Common myeloid progenitor, CD34-positive (primary cell): ENCODE data around the gene NEGR1.

Source experiments
- CTCF ChIA-PET: fragments of 350-600 bp; sonication (Branson Sonifier 250); formaldehyde crosslinking; loops from one replicate; lab custom pipeline; 2021; ENCODE audit warnings: antibody characterized with exemption; lab: Charles Lee
- POLR2A ChIA-PET: fragments of 350-600 bp; sonication (Branson Sonifier 250); formaldehyde crosslinking; loops from one replicate; lab custom pipeline; 2021; ENCODE audit warnings: antibody characterized with exemption; lab: Charles Lee
- DNase-seq, 3 donors: peaks; one replicate each; pipeline versions ENCODE4 v3.0.0 to v3.0.0-alpha.2; 2013
- H3K27ac ChIP-seq, 2 experiments: 1 replicate in 1 of 2; 2 replicates in 1 of 2; pipeline ENCODE4 v1.7.0; 2013; ENCODE audit warnings: inconsistent platforms in 2 of 2, low read length in 2 of 2, mild to moderate bottlenecking in 2 of 2, low read depth in 1 of 2, moderate library complexity in 1 of 2; ENCODE audit not compliant: severe bottlenecking in 2 of 2, insufficient read depth in 1 of 2, poor library complexity in 1 of 2
- H3K27me3 ChIP-seq, 5 experiments: replicated peaks in 2 of 5; 1 replicate in 3 of 5; 2 replicates in 2 of 5; pipeline versions ENCODE4 v1.6.1 to v1.7.0; 2013; ENCODE audit warnings: low read length in 4 of 5, mild to moderate bottlenecking in 2 of 5, moderate library complexity in 2 of 5, inconsistent platforms in 1 of 5; ENCODE audit not compliant: insufficient read depth in 5 of 5, control insufficient read depth in 4 of 5
- H3K36me3 ChIP-seq, 4 experiments: 1 replicate in 2 of 4; 2 replicates in 2 of 4; pipeline versions ENCODE4 v1.6.1 to v1.7.0; 2013; ENCODE audit warnings: low read length in 3 of 4, control low read depth in 1 of 4, mild to moderate bottlenecking in 1 of 4; ENCODE audit not compliant: control insufficient read depth in 4 of 4, insufficient read depth in 4 of 4
- H3K4me1 ChIP-seq, 4 experiments: 1 replicate in 3 of 4; 2 replicates in 1 of 4; pipeline versions ENCODE4 v1.6.1 to v1.7.1; 2013; ENCODE audit warnings: low read length in 3 of 4, mild to moderate bottlenecking in 3 of 4, control low read depth in 1 of 4, inconsistent platforms in 1 of 4, moderate library complexity in 1 of 4; ENCODE audit not compliant: control insufficient read depth in 4 of 4, insufficient read depth in 4 of 4; ENCODE audit errors: control extremely low read depth in 1 of 4
- H3K4me3 ChIP-seq, 7 experiments: 1 replicate in 4 of 7; 2 replicates in 3 of 7; pipeline versions ENCODE4 v1.5.1 to v1.7.0; 2013; ENCODE audit warnings: mild to moderate bottlenecking in 7 of 7, low read length in 6 of 7, moderate library complexity in 6 of 7, inconsistent platforms in 2 of 7, low read depth in 2 of 7, control low read depth in 1 of 7; ENCODE audit not compliant: insufficient read depth in 4 of 7, control insufficient read depth in 1 of 7; ENCODE audit errors: extremely low read depth in 1 of 7
- H3K9me3 ChIP-seq, 5 experiments: 1 replicate in 4 of 5; 2 replicates in 1 of 5; pipeline versions ENCODE4 v1.6.1 to v1.7.1; 2013; ENCODE audit warnings: low read length in 4 of 5, mild to moderate bottlenecking in 2 of 5, inconsistent platforms in 1 of 5, low read depth in 1 of 5, moderate library complexity in 1 of 5; ENCODE audit not compliant: control insufficient read depth in 4 of 5, insufficient read depth in 2 of 5; ENCODE audit errors: control extremely low read depth in 1 of 5
- WGBS: methylation state at CpG from one replicate; pipeline ENCODE4 v1.1.5; 2013; ENCODE audit not compliant: insufficient coverage; 5-methylcytosine and 5-hydroxymethylcytosine counted together

Gene NEGR1

DNA sequence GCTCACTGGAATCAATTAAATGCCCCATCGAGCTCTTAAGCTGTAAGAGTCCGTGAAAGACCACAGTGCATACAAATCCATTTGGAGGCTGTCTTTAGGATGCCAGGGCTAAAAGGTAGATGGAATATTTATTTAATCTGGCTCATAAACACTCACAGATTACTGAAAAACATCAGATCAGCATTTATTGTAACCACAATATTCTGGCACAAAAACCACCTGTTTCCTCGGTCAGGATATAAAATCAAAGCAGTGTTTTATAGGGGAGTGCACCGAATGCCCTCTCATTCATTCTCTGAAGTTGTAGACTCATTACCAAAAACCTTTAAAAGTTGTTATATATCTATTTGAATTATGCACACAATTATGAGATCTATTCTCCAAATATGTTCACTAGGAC lies 500.9 kb downstream of the NEGR1 start:
- ChIA-PET POLR2A (no interaction called here), CTCF (no interaction called here)
- H3K9me3 ChIP-seq: no peaks in the 10 kb centered on the region
- H3K36me3 ChIP-seq: peaks cover 0 to 4% (median 0%) of the 10 kb centered on the region in 4 experiments
- WGBS: no CpG with 5 or more reads among the region's 4 CpGs
- no peak overlapping the region for H3K27ac ChIP-seq
- peaks cover 3 to 30% (median 8%) of the 10 kb centered on the region in 4 experiments for H3K4me1 ChIP-seq
- H3K4me3 ChIP-seq: no peak overlapping the region
- H3K27me3 ChIP-seq: no peaks in the 10 kb centered on the region
- peak in 2 of 3 donors; percentile 56 to 66 for DNase-seq

DNA sequence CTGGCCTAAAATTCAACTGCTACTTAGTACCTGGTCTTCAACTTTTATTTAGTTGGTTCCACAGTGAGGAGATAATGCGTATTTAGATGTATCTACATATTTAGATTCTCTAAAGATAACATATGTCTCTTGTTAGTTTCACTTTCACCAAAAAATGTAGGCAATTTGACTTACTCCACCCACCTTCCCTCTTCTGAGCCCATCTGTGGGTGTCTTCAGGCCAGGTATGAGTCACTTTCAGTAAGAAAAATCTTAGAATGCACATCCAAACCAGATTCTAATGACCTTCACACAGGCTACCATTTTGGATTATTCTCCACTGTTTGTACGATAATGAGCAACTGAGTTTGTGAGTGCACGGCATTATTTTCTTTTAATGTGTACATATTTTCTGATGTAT lies 501.7 kb downstream of the NEGR1 start:
- H3K4me3 ChIP-seq: no peak overlapping the region
- WGBS: no CpG with 5 or more reads among the region's 3 CpGs
- no peak overlapping the region for H3K27ac ChIP-seq
- peak in 2 of 3 donors; percentile 60 to 69 for DNase-seq
- H3K27me3 ChIP-seq: no peaks in the 10 kb centered on the region
- H3K36me3 ChIP-seq: peaks cover 0 to 4% (median 0%) of the 10 kb centered on the region in 4 experiments
- H3K4me1 ChIP-seq: peaks cover 3 to 25% (median 8%) of the 10 kb centered on the region in 4 experiments
- POLR2A ChIA-PET: no interaction called here
- no peaks in the 10 kb centered on the region for H3K9me3 ChIP-seq
- CTCF ChIA-PET: no interaction called here

DNA sequence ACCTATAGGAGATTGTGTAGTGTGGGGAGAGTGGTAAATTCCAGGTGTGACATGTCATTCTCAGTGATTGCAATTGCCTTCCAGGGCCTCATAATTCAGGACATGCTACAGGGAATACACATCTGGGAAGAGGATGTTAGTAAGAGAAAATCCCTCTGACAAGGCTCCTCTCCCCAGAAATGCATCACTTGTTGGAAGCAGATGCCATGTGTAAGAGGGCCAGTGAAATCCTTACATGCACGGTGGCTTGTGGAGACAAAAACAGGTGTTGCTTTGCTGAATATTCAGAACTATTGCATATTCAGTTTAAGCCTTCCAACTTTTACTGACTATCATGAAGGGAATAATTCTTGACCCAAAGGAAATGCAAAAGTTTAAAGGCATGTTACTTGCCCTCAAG lies 503.4 kb downstream of the NEGR1 start:
- Histone ChIP-seq H3K4me1 (peaks cover 6 to 18% (median 8%) of the 10 kb centered on the region in 4 experiments), H3K27me3 (no peaks in the 10 kb centered on the region), H3K9me3 (no peaks in the 10 kb centered on the region), H3K36me3 (peaks cover 0 to 4% (median 0%) of the 10 kb centered on the region in 4 experiments), H3K27ac (no peak overlapping the region), H3K4me3 (no peak overlapping the region)
- no peak for DNase-seq
- ChIA-PET POLR2A (no interaction called here), CTCF (no interaction called here)
- WGBS: no CpG with 5 or more reads among the region's 1 CpG

DNA sequence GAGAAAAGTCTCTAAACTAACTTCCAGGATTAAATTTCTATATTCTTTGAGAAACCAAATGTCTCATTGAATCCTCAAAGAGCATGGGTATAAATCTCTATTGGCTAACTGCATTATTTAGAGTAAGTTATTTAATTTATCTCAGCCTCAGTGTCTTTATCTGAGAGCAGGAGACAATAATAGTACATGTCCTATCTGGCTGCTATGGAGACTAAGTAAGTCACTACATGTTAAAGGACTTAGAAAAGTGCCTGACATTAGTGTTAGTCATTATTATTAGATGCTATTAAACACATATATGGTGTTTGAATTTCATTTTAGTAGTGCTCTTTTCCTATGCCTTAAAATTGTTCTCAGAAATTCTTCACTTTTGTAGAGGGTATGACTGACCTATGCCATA lies 505.2 kb downstream of the NEGR1 start:
- Histone ChIP-seq H3K27me3 (no peaks in the 10 kb centered on the region), H3K9me3 (no peaks in the 10 kb centered on the region), H3K4me1 (peaks cover 0 to 6% (median 6%) of the 10 kb centered on the region in 4 experiments), H3K27ac (no peak overlapping the region), H3K4me3 (no peak overlapping the region), H3K36me3 (peaks cover 0 to 3% (median 0%) of the 10 kb centered on the region in 4 experiments)
- POLR2A ChIA-PET: no interaction called here
- CTCF ChIA-PET: no interaction called here
- DNase-seq: no peak

DNA sequence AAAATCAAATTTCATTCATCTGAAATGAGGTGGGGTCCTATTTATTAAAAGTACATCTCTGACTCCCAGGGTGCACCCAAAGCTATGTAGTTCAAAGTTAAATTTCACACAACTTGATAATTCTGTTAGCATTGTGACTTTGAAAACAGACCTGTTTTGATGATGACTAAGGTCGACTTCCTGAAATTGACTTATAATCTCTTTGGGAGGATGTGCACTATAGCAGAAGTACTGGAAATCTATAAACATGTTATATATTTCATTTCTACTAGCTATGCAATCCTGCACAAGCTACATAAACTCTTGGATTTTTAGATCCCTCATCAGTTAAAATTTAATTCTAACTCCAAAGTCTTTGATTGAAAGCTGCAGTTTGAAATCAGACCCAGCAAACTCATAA lies 507.6 kb downstream of the NEGR1 start:
- WGBS: no CpG with 5 or more reads among the region's 1 CpG
- H3K9me3 ChIP-seq: no peaks in the 10 kb centered on the region
- no peak overlapping the region for H3K27ac ChIP-seq

DNA sequence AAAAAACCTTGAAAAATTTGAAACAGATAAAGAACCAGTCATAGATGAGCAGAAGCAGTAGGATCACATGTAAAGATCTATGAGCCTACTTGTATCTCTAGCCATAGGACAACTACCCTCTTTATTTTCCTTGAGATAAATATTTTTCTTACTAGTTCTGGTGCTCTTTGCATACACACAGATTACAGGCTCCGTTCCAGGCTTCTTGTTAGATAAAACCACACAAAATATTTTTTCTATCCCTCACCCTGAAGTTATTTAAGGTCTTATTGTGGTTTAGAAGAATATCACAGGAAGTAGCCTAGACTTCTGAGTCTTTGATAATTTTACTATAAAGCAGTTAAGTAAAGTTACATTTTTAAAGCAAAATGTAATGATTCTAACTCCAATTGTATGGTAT lies 512.2 kb downstream of the NEGR1 start:
- H3K27me3 ChIP-seq: no peaks in the 10 kb centered on the region
- peak in 2 of 3 donors; percentile 69 to 84 for DNase-seq
- POLR2A ChIA-PET: no interaction called here
- H3K4me3 ChIP-seq: no peak overlapping the region
- no peaks in the 10 kb centered on the region for H3K36me3 ChIP-seq
- no CpG with 5 or more reads among the region's 1 CpG for WGBS
- H3K9me3 ChIP-seq: peaks cover 0 to 21% (median 2%) of the 10 kb centered on the region in 5 experiments
- no peak overlapping the region for H3K27ac ChIP-seq
- CTCF ChIA-PET: no interaction called here
- H3K4me1 ChIP-seq: peaks cover 4 to 18% (median 8%) of the 10 kb centered on the region in 4 experiments

More for the DNA sequence above, 507.6 kb downstream of the NEGR1 start:
- ChIA-PET CTCF (no interaction called here), POLR2A (no interaction called here)
- peak in 2 of 3 donors; percentile 40 to 64 for DNase-seq
- Histone ChIP-seq H3K36me3 (no peaks in the 10 kb centered on the region), H3K4me3 (no peak overlapping the region), H3K27me3 (no peaks in the 10 kb centered on the region), H3K4me1 (peaks cover 4 to 14% (median 8%) of the 10 kb centered on the region in 4 experiments)

DNA sequence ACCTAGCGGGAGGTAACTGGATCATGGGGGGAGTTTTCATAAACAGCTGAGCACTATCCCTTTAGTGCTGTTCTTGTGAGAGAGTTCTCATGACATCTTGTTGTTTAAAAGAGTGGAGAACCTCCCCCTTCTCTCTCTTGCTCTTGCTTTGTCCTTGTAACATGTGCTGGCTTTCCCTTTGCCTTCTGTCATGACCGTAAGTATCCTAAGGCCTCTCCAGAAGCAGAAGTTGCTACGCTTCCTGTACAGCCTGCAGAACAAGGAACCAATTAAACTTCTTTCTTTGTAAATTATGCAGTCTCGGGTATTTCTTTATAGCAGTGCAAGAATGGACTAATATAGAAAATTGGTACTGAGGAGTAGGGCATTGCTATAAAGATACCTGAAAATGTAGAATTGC lies 515.6 kb downstream of the NEGR1 start:
- H3K27me3 ChIP-seq: no peaks in the 10 kb centered on the region
- POLR2A ChIA-PET: no interaction called here
- 100% methylated on average over 2 of the region's 4 CpGs for WGBS
- H3K27ac ChIP-seq: no peak overlapping the region
- H3K4me3 ChIP-seq: no peak overlapping the region
- DNase-seq: peak in 2 of 3 donors; percentile 42 to 46
- H3K36me3 ChIP-seq: no peaks in the 10 kb centered on the region
- H3K4me1 ChIP-seq: peaks cover 0 to 11% (median 5%) of the 10 kb centered on the region in 4 experiments
- H3K9me3 ChIP-seq: peaks cover 0 to 21% (median 2%) of the 10 kb centered on the region in 5 experiments
- CTCF ChIA-PET: no interaction called here
